ENCODE data around the gene TRPM4.

- no peak for TF ChIP-seq CTCF (IDR thresholded peaks at IDR 0.05)
- no peak for TF ChIP-seq POLR2AphosphoS5 (IDR thresholded peaks at IDR 0.05)
- no peak for TF ChIP-seq POLR2A (IDR thresholded peaks at IDR 0.05)
These were observed 73.8 kb downstream of the TRPM4 start for GRCh38 chr19:49231389-49231788.

Measured in upper lobe of left lung (tissue), 4 donors.